SH-SY5Y (cell line): Measurements from ENCODE around the gene SLIT1.

Source experiments
- GATA2 ChIP-seq: IDR thresholded peaks from 2 replicates; pipeline ENCODE4 v1.6.1; 2011; ENCODE audit warnings: mild to moderate bottlenecking, low read depth, low read length
- GATA3 ChIP-seq: IDR thresholded peaks from 2 replicates; pipeline ENCODE4 v1.6.1; 2011; ENCODE audit warnings: low read depth, mild to moderate bottlenecking, low read length, moderate library complexity

Gene SLIT1

DNA sequence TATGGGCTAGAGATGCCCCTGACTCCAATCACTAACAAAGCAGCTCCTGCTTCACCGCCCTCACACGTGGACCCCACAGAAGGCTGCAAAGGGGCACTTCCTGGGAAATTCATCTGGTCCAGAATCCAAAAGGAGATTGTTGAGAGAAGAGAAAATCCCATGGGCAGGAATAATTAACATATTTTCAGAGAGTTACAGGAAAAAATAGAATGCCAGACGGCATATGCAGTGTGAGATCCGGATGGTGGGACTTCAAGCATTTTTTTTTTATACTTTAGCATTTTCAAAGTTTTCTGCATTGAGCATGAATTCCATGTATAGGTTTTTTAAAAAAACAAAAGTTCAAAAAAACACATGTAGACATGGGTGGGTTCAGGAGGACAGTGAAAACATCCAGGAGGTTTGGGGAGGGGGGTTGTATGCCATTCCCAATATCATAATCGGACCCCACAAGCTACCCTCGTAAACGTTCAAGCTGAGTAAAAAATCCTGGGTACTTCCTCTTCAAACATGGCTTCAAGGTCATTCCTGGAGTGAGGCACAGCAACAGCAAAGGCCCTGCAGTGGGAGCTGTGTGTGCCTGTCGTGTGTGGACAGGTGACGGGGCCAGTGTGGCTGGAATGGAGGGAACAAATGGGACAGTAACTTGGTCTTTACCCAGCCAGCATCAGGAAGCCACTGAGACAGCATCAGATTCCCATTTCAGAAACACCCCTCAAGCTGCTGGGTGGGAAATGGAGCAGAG lies 128.1 kb downstream of the SLIT1 start:
- TF ChIP-seq GATA3 (no peak), GATA2 (no peak)

DNA sequence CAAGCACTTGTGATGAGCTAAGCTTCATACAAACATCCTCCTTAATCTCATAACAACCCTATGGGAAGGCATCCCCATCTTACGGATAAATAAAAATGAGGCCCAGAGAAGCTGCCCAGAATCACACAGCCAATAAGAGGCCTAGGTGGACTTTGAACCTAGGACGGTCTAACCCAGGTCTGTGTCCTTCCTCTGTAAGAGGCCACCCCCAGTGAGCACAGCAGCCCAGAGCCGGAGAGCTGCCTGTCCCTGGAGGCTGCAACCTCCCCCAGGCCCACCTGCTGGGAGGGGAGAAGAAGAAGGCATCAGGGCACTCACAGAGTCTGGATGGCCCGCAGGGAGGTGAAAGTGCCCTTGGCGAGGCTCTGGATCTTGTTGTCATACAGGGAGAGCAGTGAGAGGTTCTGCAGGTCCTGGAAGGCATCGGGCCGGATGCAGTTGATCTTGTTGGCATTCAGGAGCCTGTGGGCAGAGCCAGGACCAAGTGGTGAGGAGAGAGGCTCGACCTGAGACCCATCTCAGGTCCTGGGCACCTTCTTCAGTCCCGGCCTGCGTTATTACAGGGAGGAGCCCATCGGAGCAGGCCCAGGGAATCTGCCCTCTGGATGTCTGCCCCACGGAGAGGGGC lies 129.6 kb downstream of the SLIT1 start:
- TF ChIP-seq GATA2 (no peak), GATA3 (no peak)

DNA sequence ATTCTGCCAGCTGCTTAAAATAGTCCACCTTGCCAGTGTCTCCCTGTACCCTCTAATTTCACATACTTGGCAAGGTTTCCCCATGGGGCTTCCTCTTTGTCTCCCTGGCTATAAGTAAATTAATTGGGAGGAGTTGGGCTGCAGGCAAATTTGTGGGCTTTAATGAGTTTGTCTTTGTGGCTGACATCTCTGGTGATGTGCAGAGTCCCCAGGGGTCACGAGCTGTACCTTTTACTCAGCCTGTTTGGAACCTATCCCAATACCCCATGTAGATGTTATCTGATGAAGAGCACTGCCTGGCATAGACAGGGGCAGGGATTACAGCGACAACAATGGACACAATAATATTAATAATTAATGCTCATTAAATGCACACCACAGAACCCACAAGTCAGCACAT lies 132.5 kb downstream of the SLIT1 start:
- TF ChIP-seq GATA3 (peak; percentile 69), GATA2 (peak; percentile 93)

DNA sequence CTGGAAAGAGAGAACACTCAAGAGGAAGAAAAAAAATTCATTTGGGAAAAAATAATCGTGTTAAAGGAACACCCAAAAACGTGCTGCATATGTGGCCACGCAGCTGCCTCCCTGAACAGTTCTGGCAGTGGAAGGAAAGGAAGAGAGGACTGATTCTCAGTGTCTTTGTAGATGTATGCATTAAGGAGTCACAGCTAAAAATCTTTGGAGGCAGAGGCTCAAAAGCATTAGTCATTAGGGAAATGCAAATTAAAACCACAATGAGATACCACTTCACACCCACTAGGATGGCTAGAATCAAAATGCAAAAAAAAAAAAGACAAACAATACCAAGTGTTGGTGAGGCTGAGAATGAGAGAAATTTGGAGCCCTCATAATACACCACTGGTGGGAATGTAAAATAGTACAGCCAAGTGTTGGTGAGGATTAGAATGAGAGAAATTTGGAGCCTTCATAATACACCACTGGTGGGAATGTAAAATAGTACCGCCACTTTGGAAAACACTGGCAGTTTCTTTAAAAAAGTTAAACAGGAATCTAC lies 134.7 kb downstream of the SLIT1 start:
- TF ChIP-seq GATA2: no peak
- no peak for TF ChIP-seq GATA3

DNA sequence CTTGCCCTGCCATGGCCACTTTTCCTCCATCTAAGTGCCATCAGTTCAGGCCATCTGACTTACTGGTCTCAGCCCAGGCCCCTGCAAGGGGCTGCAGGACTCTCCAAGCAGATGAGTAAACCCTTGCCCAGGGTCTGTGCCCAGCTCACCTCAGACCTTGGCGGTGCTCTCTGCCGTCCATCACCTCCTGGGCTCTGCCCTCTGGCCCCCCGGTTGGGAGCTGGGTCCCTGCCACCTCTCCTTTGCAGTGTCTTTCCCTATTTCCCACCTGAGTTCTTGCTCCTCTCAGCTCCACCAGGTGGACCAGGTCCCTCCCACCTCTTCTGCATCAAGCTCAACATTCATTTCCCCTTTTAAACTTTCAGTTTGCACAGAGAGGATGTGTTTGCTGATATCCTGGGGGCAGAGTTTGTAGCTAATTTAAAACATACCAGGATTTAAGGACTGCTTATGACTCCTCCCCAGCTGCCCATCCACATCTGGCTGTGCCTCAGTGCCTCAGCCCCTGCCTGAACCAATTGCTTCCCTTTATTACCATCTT lies 135.5 kb downstream of the SLIT1 start:
- TF ChIP-seq GATA3: no peak
- TF ChIP-seq GATA2: no peak

DNA sequence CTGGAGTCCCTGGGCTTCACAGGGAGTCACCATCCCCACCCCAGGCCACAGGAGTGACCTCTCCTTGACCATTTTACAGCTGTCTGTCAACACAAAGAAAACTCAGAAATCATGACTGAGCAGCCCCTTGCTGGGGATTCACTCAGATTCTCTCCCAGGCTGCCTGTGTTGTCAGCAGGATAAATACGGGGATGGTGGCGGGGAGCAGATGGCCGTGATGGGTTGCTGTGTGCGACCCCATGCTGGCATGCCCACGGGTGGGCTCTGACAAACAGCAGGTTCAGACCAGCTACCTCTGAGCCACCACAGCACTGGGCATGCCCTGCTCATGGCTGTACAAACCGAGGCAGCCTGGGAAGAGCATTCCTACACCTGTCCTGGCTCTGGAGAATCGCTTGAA lies 136.1 kb downstream of the SLIT1 start:
- TF ChIP-seq GATA2 (no peak), GATA3 (no peak)

DNA sequence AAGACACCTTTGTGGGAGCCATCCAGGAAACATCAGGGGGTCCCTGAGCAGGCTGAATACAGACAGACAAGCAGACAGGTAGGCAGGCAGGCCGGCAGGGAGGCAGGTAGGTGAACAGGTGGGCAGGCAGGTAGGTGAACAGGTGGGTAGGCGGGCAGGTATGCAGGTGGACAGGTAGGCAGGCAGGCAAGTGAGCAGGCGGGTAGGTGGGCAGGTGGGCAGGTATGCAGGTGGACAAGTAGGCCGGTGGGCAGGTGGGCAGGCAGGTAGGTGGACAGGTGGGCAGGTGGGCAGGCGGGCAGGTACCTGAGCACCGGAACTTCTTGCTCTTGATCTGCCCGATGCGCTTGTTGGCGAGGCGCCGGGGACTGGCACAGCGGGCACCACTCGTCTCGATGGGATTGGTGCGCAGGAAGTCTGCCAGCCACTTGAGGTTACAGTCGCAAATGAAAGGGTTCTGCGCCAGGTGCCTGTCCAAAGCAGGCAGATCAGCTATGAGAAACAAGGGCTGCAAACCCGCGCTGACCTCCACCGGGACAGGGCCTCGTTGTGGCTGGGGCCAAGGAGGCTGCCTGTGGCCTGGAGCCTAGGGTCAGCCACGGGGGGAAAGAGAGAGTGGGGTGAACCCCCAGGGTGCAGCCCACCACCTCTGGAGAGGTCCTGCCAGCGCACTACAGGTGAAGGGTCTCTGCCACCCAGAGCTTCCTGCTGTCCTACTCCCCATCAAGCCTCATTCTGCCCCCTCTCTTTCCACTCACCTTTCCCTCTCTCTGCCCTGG lies 136.9 kb downstream of the SLIT1 start:
- no peak for TF ChIP-seq GATA2
- TF ChIP-seq GATA3: no peak

DNA sequence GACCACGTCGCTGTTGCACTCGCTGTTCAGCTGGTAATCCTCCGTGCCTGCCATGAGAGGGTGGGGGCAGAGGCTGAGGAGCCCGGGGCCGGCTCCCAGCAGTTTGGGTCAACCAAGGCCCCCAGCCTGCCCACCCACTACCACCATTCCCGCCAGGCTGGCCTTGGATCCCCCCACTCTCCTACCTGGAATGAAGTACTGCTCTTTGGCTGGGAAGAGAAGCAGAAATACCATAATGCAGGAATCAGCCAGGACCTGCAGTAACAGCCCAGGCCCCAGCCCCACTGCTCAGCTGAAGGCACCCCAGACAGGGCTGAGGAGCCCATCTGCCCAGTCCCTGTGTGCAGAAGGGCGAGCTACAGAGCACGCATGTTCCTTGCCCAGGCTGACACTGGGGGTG lies 138.0 kb downstream of the SLIT1 start:
- TF ChIP-seq GATA2 (no peak), GATA3 (no peak)

DNA sequence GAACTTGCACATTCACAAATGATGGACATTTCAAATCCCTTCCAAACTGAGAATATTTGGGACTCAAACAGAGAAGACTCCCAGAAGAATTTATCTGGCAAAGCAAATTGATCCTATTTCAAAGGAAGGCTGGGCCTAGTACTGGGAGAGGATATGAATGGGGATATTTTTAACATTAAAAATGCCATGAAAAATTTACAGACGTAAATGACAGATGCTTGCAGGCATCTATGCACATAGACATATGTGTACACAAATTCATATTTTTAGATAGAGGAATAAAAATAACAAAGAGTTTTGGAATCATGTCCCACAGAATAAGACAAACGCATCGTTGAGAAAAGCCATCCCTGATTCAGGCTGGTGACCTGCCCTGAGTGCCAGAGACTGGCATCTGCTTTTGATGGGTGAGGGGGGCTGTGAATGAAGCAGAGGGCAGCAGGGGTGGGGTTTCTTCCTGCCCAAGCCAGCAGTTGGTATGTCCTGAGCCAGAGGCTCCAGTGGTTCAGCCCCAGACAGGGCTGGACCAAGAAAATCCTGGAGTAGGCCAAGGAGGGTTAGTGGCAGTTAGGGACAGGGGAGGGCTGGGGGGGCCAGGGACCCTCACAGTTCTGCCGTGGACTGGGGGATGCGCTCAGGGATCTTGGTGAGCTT lies 138.5 kb downstream of the SLIT1 start:
- TF ChIP-seq GATA2: no peak
- TF ChIP-seq GATA3: no peak

DNA sequence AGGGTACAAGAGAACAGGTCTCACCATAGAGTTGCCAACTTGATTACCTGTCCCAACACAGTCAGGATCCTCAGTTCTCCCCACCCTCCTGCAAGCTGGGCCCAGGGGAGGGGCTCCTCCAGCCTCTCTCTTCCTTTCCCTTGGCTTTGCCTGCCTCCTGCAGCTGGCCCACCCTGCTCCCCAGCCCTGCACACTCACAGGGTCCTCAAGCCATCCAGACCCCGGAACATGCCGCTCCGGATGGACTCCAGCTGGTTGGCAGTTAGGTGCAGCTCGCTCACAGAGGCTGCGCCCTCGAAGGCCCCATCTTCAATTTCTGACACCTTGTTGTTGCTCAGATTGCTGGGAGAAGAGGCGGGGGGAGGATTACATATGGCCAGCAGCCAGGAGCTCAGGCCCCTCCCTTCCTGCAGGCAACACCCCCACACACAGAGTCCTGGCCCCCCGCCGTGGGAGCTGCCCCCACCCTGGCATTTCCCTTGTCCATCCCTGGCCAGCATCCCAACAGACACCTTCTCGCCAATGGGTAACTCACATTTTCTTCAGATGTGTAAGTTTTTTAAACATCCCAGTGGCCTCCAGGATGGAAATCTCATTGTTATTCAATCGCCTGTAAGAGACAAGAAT lies 139.2 kb downstream of the SLIT1 start:
- TF ChIP-seq GATA3 (no peak), GATA2 (no peak)

DNA sequence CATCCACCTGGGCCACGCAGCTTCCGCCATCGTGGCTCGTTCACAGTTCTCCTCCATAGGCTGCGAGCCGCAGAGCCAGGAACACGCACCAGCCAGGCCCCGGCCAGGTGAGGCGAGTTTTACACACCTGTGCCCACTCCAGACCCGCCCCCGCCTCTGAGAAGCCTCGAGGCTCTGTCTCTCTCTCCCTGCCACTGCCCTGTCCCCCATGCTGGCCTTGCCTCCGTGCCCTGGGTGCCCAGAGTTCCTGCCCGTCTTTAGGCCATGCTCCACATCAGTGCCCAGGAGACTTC lies 142.2 kb downstream of the SLIT1 start:
- no peak for TF ChIP-seq GATA2
- no peak for TF ChIP-seq GATA3

DNA sequence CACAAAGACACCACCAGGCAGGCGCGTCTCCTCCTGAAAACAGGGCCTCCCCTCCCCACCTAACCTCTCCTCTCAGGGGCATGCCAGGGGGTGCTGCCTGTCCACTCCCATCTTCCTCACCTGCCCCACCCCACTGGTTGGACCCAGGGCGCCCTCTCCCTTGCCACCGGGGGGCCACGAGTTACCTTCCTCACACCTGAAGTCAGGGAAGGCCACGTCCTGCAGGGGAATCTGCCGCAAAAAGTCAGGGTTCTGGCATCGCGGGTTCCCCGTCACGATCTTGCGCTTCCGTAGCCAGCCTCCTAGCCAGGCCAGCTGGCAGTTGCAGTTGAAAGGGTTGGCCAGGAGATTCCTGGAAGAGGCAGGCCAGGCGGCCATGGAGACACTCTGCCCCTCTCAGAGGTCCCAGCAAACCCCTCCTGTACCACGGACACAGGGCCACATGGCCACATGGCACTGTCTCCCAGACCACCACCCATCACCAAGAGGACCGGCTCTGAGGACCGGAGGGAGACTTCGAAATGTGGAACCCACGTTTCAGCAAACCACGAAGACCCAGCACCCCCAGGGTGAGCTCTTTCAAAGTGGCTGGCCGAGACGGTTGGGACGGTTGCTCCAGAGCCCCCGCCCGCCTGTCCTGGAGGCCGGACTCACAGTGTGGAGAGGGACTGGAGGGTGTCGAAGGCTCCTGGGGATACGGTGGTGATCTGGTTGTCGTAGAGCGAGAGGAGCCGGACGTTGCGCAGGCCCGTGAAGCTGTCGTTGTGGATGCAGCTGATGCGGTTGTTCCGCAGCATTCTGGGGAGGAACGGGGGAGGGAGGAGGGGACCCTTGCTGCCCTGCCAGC lies 142.8 kb downstream of the SLIT1 start:
- TF ChIP-seq GATA2 (no peak), GATA3 (no peak)

DNA sequence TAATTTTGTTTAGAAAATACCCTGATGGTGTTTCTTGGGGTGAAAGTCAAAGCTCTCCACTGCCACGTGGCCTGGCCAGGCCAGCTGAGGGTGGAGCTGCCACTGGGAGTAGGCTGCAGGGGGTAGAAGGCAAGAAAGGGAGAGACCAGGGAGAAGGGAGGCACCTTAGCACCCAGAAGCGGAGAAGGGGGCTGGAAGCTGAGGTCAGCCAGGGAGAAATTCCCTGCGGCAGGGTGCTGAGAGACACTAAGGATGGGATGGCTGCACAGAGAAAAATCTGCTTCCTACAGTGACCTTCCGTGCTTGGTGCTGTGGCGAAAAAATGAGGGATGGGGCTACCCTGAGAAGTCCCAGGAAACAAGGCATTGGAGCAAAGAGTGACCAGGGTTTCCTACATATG lies 143.7 kb downstream of the SLIT1 start:
- TF ChIP-seq GATA2: no peak
- TF ChIP-seq GATA3: no peak
